ENCODE results near the gene KCNF1. TPM values are rescaled to one million over a fixed set of nuclear protein-coding genes. Genes with fewer than 3 reads are reported as not detected.
A peak's percentile ranks its signal among the peaks of the same experiment; 100 is the strongest.

KCNF1 gene
- total RNA-seq, 1 donor from 2014 or later: 7.7 TPM

GRCh38 chr2:10930721-10931516, 19.2 kb downstream of the KCNF1 start:
- TF ChIP-seq CTCF (IDR thresholded peaks at IDR 0.05; ENCODE audit: partially characterized antibody, unreplicated experiment): no peak
- H3K36me3 Mint-ChIP-seq (ENCODE audit: unreplicated experiment): no peaks in the 10 kb centered on the region
- H3K27me3 Mint-ChIP-seq (ENCODE audit: unreplicated experiment): peaks cover 3% of the 10 kb centered on the region
- H3K9me3 Mint-ChIP-seq (ENCODE audit: unreplicated experiment): peaks cover 12% of the 10 kb centered on the region
- H3K4me3 Mint-ChIP-seq (ENCODE audit: unreplicated experiment): no peak overlapping the region
- DNase-seq: no peak
- H3K4me1 Mint-ChIP-seq (ENCODE audit: low read depth, unreplicated experiment): peaks cover 19% of the 10 kb centered on the region
- no peak overlapping the region for H3K27ac Mint-ChIP-seq (ENCODE audit: unreplicated experiment)

- H3K9me3 Mint-ChIP-seq (ENCODE audit: unreplicated experiment): peaks cover 14% of the 10 kb centered on the region
- no peak for DNase-seq
- no peak overlapping the region for H3K4me3 Mint-ChIP-seq (ENCODE audit: unreplicated experiment)
- no peak overlapping the region for H3K27ac Mint-ChIP-seq (ENCODE audit: unreplicated experiment)
- peaks cover 3% of the 10 kb centered on the region for H3K27me3 Mint-ChIP-seq (ENCODE audit: unreplicated experiment)
- TF ChIP-seq CTCF (IDR thresholded peaks at IDR 0.05; ENCODE audit: partially characterized antibody, unreplicated experiment): no peak
- no peaks in the 10 kb centered on the region for H3K36me3 Mint-ChIP-seq (ENCODE audit: unreplicated experiment)
- H3K4me1 Mint-ChIP-seq (ENCODE audit: low read depth, unreplicated experiment): peaks cover 19% of the 10 kb centered on the region
Measured at GRCh38 chr2:10931710-10932255, 20.0 kb downstream of the KCNF1 start.

GRCh38 chr2:10932345-10933151, 20.8 kb downstream of the KCNF1 start:
- Mint-ChIP-seq H3K36me3 (ENCODE audit: unreplicated experiment) (no peaks in the 10 kb centered on the region), H3K27me3 (ENCODE audit: unreplicated experiment) (peaks cover 7% of the 10 kb centered on the region), H3K4me1 (ENCODE audit: low read depth, unreplicated experiment) (peaks cover 19% of the 10 kb centered on the region), H3K9me3 (ENCODE audit: unreplicated experiment) (peaks cover 14% of the 10 kb centered on the region), H3K4me3 (ENCODE audit: unreplicated experiment) (no peak overlapping the region), H3K27ac (ENCODE audit: unreplicated experiment) (peak overlapping the region; percentile 77)
- TF ChIP-seq CTCF (IDR thresholded peaks at IDR 0.05; ENCODE audit: partially characterized antibody, unreplicated experiment): no peak
- no peak for DNase-seq

GRCh38 chr2:10933700-10934225, 22.0 kb downstream of the KCNF1 start:
- H3K36me3 Mint-ChIP-seq (ENCODE audit: unreplicated experiment): peaks cover 1% of the 10 kb centered on the region
- no peak overlapping the region for H3K4me3 Mint-ChIP-seq (ENCODE audit: unreplicated experiment)
- H3K9me3 Mint-ChIP-seq (ENCODE audit: unreplicated experiment): peaks cover 14% of the 10 kb centered on the region
- H3K27me3 Mint-ChIP-seq (ENCODE audit: unreplicated experiment): peaks cover 7% of the 10 kb centered on the region
- peaks cover 19% of the 10 kb centered on the region for H3K4me1 Mint-ChIP-seq (ENCODE audit: low read depth, unreplicated experiment)
- TF ChIP-seq CTCF (IDR thresholded peaks at IDR 0.05; ENCODE audit: partially characterized antibody, unreplicated experiment): no peak
- DNase-seq: no peak
- H3K27ac Mint-ChIP-seq (ENCODE audit: unreplicated experiment): no peak overlapping the region

Measured in glutamatergic neuron (in vitro differentiated cells).